OCI-LY3 (cell line): ENCODE data around the gene TLCD1.

ENCODE experiments used
- CTCF ChIP-seq: fragments of 200-600, 300-600 bp; sonication (generic); IDR thresholded peaks from 2 replicates; pipeline ENCODE4 v1.5.1; 2014; ENCODE audit warnings: antibody characterized with exemption, low read length, low read depth
- EZH2phosphoT487 ChIP-seq: fragments of 200-600 bp; shearing (Covaris generic); IDR thresholded peaks from 2 replicates; pipeline ENCODE4 v1.6.1; 2018; ENCODE audit warnings: antibody characterized with exemption, mixed run types, low read depth

DNA sequence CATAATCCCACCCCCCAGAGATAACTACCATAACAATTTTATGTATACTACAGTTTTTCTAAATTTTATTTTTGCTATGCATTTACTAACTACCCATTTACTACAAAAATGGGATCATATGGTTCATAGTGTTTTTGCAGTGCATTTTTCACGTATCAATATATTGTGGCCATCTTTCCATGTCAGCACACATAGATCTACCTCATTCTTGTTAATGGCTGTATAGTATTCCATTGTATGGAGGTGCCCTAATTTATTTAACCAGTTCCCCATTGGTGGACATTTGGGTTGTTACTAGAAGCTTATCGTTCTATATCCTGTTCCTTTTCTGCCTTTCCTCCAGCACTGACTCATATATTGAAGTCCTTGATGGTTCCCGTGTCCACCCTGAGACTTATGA lies 37.0 kb downstream of the TLCD1 start:
- TF ChIP-seq CTCF (no peak), EZH2phosphoT487 (no peak)
